Ovary (tissue), 9 donors: ENCODE measurements around the gene SAG. TPM values are rescaled to one million over a fixed set of nuclear protein-coding genes. Genes with fewer than 3 reads are reported as not detected.

Experiments used
- DNase-seq, 5 donors: peaks; one replicate each; pipeline ENCODE4 v3.0.0-alpha.2; 2019 to 2020
- H3K27ac ChIP-seq, 2 donors: fragments of 200-600 bp; one replicate each; pipeline versions ENCODE4 v1.5.1 to v1.8.0; 2019 to 2022
- H3K27me3 ChIP-seq: fragments of 200-600 bp; one replicate; pipeline ENCODE4 v1.8.0; 2022
- H3K36me3 ChIP-seq: fragments of 200-600 bp; sonication (generic); one replicate; pipeline ENCODE4 v1.5.1; 2019
- H3K4me1 ChIP-seq: one replicate; pipeline ENCODE4 v1.8.1; 2013; ENCODE audit warnings: mild to moderate bottlenecking, moderate library complexity; ENCODE audit not compliant: insufficient read depth
- H3K4me3 ChIP-seq: fragments of 200-600 bp; sonication (generic); one replicate; pipeline ENCODE4 v1.5.1; 2017
- H3K9me3 ChIP-seq, 2 donors: fragments of 200-600 bp in 1 of 2; sonication (generic) in 1 of 2; one replicate each; pipeline versions ENCODE4 v1.5.1 to v1.8.1; 2013 to 2019; ENCODE audit warnings: mild to moderate bottlenecking in 1 of 2, moderate library complexity in 1 of 2
- CTCF ChIP-seq, 3 donors: fragments of 450-650 bp in 2 of 3; fragments of 200-600 bp in 1 of 3; IDR thresholded peaks; one replicate each; pipeline versions ENCODE4 v1.5.1 to v1.8.0; 2016 to 2022; ENCODE audit warnings: antibody characterized with exemption in 3 of 3, mild to moderate bottlenecking in 1 of 3
- EP300 ChIP-seq: sonication (generic); formaldehyde crosslinking; IDR thresholded peaks from one replicate; pipeline ENCODE4 v1.6.1; 2017; ENCODE audit warnings: antibody characterized with exemption
- POLR2A ChIP-seq: fragments of 450-650 bp; IDR thresholded peaks from one replicate; pipeline ENCODE4 v1.6.1; 2017; ENCODE audit warnings: antibody characterized with exemption, mild to moderate bottlenecking, moderate library complexity
- WGBS, 3 donors: extraction: QIAGEN DNeasy Blood & Tissue Kit in 1 of 3; methylation state at CpG; one replicate each; pipeline versions ENCODE4 v1.1.5 to v1.1.7; 2013 to 2017; 5-methylcytosine and 5-hydroxymethylcytosine counted together
- intact Hi-C, 4 donors: fragments of 100-400 bp; cut with DNase I; formaldehyde crosslinking; loops; one replicate each; pipeline versions ENCODE4 v1.11.0 to v1.15.1; 2022 to 2023
- polyA plus RNA-seq, 2 donors: library from polyadenylated mRNA; stranded (reverse); fragments of 200-250 nt in 1 of 2; fragments of 350-450 nt in 1 of 2; fragmentation: Illumina TruSeq in 1 of 2; extraction: RNeasy Lipid Tissue Mini Kit (QIAGEN cat#74804) in 1 of 2; gene quantifications; one replicate each; pipeline ENCODE4 v1.2.3, GENCODE V29; 2013 to 2014
- total RNA-seq, 7 donors: library from RNA; depleted of rRNA in 2 of 7; stranded (reverse); fragments of >200 nt in 2 of 7; fragmentation: NEBNext Ultra II Directional in 3 of 7; extraction: Animal tissue kit (Norgen Biotek cat#: 25700) in 3 of 7; gene quantifications; one replicate each; pipeline versions ENCODE4 v1.1.0 to v1.2.4, GENCODE V29; 2016 to 2023
- donor health status: DM: no; HTN: no; CAD: no; lungs with moderate emphysema.
- donor health status: DM: no; HTN: no; CAD: no.
- donor health status: Bipolar disorder and iron deficiency.
- donor health status: DM: yes; HTN: yes; CAD: no.
- donor health status: DM: no; HTN: no; CAD: no.
- donor health status: DM: yes; HTN: yes; CAD: no.

SAG gene
- total and polyA plus RNA-seq, 9 donors = not detected

DNA sequence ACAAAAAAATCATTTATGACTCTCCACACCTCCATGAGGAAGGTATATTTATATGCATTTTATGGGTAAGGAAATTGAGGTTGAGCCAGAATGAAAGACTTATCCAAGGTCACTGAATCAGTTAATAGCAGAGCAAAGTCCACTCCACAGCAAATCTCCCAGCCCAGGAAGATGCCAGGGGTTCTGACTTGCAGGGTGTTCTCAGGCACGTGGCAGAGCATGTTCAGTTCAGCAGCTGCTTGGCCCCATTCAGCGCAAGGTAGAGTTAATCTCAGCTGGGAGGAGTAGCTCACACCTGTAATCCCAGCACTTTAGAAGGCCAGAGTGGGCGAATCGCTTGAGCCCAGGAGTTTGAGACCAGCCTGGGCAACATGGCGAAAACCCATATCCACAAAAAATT is 28.9 kb downstream of the SAG start:
- intact Hi-C loops = no loop called here
- H3K27me3 ChIP-seq = no peaks in the 10 kb centered on the region
- no peaks in the 10 kb centered on the region for H3K4me1 ChIP-seq
- H3K27ac ChIP-seq = no peak overlapping the region
- H3K9me3 ChIP-seq = no peaks in the 10 kb centered on the region
- TF ChIP-seq POLR2A (no peak), EP300 (no peak), CTCF (IDR thresholded peaks at IDR 0.05) (no peak)
- H3K36me3 ChIP-seq = no peaks in the 10 kb centered on the region
- no peak overlapping the region for H3K4me3 ChIP-seq
- WGBS, 3 donors = 88 to 90% (median 89%) methylated on average over 5 of the region's 5 CpGs
- DNase-seq = no peak

GRCh38 chr2:233338046-233338445 is 30.4 kb downstream of the SAG start:
- no peaks in the 10 kb centered on the region for H3K4me1 ChIP-seq
- TF ChIP-seq EP300 (no peak), POLR2A (no peak), CTCF (IDR thresholded peaks at IDR 0.05) (no peak)
- H3K4me3 ChIP-seq = no peak overlapping the region
- no peak overlapping the region for H3K27ac ChIP-seq
- WGBS, 3 donors = 69 to 80% (median 70%) methylated on average over 5 of the region's 5 CpGs
- intact Hi-C loops = no loop called here
- peak in 1 of 5 donors; percentile 7 for DNase-seq
- H3K27me3 ChIP-seq = no peaks in the 10 kb centered on the region
- no peaks in the 10 kb centered on the region for H3K9me3 ChIP-seq
- no peaks in the 10 kb centered on the region for H3K36me3 ChIP-seq

GRCh38 chr2:233338812-233339368 is 31.3 kb downstream of the SAG start:
- 71 to 78% (median 74%) methylated on average over 3 of the region's 3 CpGs for WGBS, 3 donors
- TF ChIP-seq EP300 = no peak
- no peak for TF ChIP-seq CTCF (IDR thresholded peaks at IDR 0.05)
- no peak for TF ChIP-seq POLR2A
- no peak for DNase-seq
- H3K4me1 ChIP-seq = no peaks in the 10 kb centered on the region
- no peak overlapping the region for H3K27ac ChIP-seq
- intact Hi-C loops = no loop called here
- no peaks in the 10 kb centered on the region for H3K27me3 ChIP-seq
- no peak overlapping the region for H3K4me3 ChIP-seq
- no peaks in the 10 kb centered on the region for H3K36me3 ChIP-seq
- H3K9me3 ChIP-seq = no peaks in the 10 kb centered on the region

DNA sequence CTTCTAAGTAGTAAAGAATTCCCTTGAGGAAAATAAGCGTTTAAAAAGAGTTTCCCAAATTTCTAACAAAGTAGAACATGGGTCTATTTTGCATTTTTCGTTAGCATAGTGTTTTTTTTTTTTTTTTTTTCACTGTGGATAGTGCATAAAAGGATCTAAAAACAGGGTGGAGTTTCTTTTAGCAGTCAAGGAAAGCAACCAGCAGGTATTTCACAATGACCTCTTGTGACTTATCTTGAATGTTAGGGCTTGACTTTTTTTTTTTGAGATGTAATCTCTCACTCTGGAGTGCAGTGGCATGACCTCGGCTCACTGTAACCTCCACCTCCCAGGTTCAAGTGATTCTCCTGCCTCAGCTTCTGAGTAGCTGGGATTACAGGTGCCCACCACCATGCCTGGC is 31.8 kb downstream of the SAG start:
- TF ChIP-seq CTCF (IDR thresholded peaks at IDR 0.05) = no peak
- no peak for TF ChIP-seq EP300
- no peak for TF ChIP-seq POLR2A
- WGBS, 3 donors = 36 to 62% (median 62%) methylated on average over 3 of the region's 3 CpGs
- intact Hi-C loops = no loop called here
- Histone ChIP-seq H3K9me3 (no peaks in the 10 kb centered on the region), H3K4me3 (no peak overlapping the region), H3K27ac (no peak overlapping the region), H3K27me3 (no peaks in the 10 kb centered on the region), H3K36me3 (no peaks in the 10 kb centered on the region), H3K4me1 (no peaks in the 10 kb centered on the region)
- DNase-seq = no peak

DNA sequence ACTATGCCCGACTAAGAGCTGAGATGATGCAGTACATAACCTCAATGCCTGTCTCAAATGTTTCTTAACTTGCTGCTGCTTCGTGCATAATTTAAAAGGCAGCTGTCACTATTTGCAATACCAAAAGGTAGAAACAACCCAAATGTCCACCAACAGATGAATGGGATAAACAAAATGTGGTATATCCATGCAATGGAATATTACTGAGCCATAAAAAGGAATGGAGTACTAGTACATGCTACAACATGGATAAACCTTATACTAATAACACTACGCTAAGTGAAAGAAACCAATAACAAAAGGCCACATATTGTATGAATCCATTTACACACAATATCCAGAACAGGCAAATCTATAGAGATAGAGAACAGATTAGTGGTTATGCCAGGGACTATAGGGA is 33.7 kb downstream of the SAG start:
- no peaks in the 10 kb centered on the region for H3K4me1 ChIP-seq
- TF ChIP-seq CTCF (IDR thresholded peaks at IDR 0.05) (no peak), POLR2A (no peak), EP300 (no peak)
- WGBS, 3 donors = 96 to 98% (median 97%) methylated on average over 3 of the region's 3 CpGs
- H3K27me3 ChIP-seq = no peaks in the 10 kb centered on the region
- no peak overlapping the region for H3K4me3 ChIP-seq
- DNase-seq = no peak
- intact Hi-C loops = no loop called here
- no peaks in the 10 kb centered on the region for H3K36me3 ChIP-seq
- H3K27ac ChIP-seq = no peak overlapping the region
- H3K9me3 ChIP-seq = no peaks in the 10 kb centered on the region
